ENCODE results near the gene ASPSCR1. TPM values are rescaled to one million over a fixed set of nuclear protein-coding genes. Genes with fewer than 3 reads are reported as not detected.
A peak's percentile ranks its signal among the peaks of the same experiment; 100 is the strongest.
"Not testable (repeated sequence)": the region's sequence is repeated elsewhere in the genome, so short reads cannot be mapped to it uniquely, and the experiment has no call there.

The ASPSCR1 gene
- total RNA-seq, 1 donor from 2014 or later = 25.6 TPM

DNA sequence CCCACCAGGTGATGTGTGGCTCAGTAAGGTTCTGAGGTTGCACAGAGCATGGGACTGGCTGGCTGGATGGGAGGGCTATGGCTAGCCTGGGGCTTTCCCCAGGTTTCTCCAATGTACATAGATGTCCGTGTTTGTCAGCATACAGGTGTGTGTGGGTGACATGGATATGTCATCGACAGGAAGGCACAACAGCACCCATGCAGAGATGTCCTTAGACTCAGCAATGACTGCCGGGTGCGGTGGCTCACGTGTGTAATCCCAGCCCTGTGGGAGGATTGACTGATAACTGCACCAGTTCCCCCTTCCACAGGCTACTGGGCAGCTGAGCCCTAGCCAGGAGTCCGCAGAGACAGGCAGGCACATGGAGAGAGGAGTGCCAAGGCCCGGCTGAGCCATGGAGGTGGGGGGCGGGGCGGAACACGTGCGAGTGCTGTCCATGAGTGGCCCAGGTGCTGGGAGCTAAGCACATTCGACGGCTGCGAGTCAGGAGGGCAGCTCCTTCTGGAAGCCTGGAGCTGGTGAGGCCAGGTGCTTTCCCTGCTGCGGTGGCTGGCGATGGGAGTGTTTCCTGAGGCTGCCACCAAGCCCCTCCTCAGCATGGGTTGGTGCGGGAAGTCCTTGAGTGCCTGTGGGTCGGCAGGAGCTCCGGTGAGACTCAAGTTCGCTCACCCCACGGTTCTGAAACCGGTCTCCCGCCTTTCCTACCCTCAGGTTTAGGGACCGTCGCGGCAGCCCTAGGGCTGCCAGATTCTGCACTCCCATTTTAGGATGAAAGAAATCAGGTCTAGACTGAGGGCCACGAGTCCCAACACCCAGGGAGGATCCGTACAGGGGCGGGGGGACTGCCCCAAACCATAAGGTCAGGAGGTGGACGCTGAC is 858 bp upstream of the ASPSCR1 start:
- H3K9me3 Mint-ChIP-seq (ENCODE audit: unreplicated experiment) = no peaks in the 10 kb centered on the region
- no peaks in the 10 kb centered on the region for H3K36me3 Mint-ChIP-seq (ENCODE audit: low read depth, unreplicated experiment)
- DNase-seq (ENCODE audit: low spot score) = no peak
- H3K27me3 Mint-ChIP-seq (ENCODE audit: unreplicated experiment) = peaks cover 9% of the 10 kb centered on the region
- H3K4me3 Mint-ChIP-seq (ENCODE audit: unreplicated experiment) = peak overlapping the region; percentile 93
- H3K27ac Mint-ChIP-seq (ENCODE audit: unreplicated experiment) = peak overlapping the region; percentile 88
- H3K4me1 Mint-ChIP-seq (ENCODE audit: unreplicated experiment) = no peaks in the 10 kb centered on the region
- TF ChIP-seq CTCF (IDR thresholded peaks at IDR 0.05; ENCODE audit: unreplicated experiment) = no peak

GRCh38 chr17:81978524-81979298 is 1.3 kb downstream of the ASPSCR1 start:
- Mint-ChIP-seq H3K4me3 (ENCODE audit: unreplicated experiment) (peak overlapping the region; percentile 84), H3K36me3 (ENCODE audit: low read depth, unreplicated experiment) (no peaks in the 10 kb centered on the region), H3K27me3 (ENCODE audit: unreplicated experiment) (peaks cover 9% of the 10 kb centered on the region), H3K9me3 (ENCODE audit: unreplicated experiment) (no peaks in the 10 kb centered on the region), H3K4me1 (ENCODE audit: unreplicated experiment) (no peaks in the 10 kb centered on the region), H3K27ac (ENCODE audit: unreplicated experiment) (peak overlapping the region; percentile 64)
- TF ChIP-seq CTCF (IDR thresholded peaks at IDR 0.05; ENCODE audit: unreplicated experiment) = no peak
- no peak for DNase-seq (ENCODE audit: low spot score)

DNA sequence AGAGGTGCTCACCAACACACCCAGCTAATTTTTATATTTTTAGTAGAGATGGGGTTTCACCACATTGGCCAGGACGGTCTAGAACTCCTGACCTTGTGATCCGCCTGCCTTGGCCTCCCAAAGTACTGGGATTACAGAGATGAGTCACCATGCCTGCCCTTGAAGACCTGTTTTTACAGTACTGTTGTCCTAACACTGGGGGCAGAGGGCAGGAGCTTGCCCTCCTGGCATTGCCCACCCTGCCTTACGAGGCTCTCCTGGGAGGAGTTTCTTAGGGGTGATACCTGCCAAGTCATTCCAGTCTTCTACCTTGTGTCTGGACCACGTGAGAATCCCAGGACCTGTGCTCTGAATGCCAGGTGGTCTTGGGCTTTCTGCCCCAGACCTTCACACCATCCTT is 2.7 kb downstream of the ASPSCR1 start:
- Mint-ChIP-seq H3K27ac (ENCODE audit: unreplicated experiment) (no peak overlapping the region), H3K4me1 (ENCODE audit: unreplicated experiment) (no peaks in the 10 kb centered on the region), H3K36me3 (ENCODE audit: low read depth, unreplicated experiment) (peaks cover 3% of the 10 kb centered on the region), H3K27me3 (ENCODE audit: unreplicated experiment) (peaks cover 9% of the 10 kb centered on the region), H3K4me3 (ENCODE audit: unreplicated experiment) (no peak overlapping the region), H3K9me3 (ENCODE audit: unreplicated experiment) (no peaks in the 10 kb centered on the region)
- DNase-seq (ENCODE audit: low spot score) = no peak
- TF ChIP-seq CTCF (IDR thresholded peaks at IDR 0.05; ENCODE audit: unreplicated experiment) = no peak

GRCh38 chr17:81980707-81981343 is 3.4 kb downstream of the ASPSCR1 start:
- H3K27me3 Mint-ChIP-seq (ENCODE audit: unreplicated experiment) = peaks cover 9% of the 10 kb centered on the region
- no peak overlapping the region for H3K27ac Mint-ChIP-seq (ENCODE audit: unreplicated experiment)
- no peak overlapping the region for H3K4me3 Mint-ChIP-seq (ENCODE audit: unreplicated experiment)
- no peaks in the 10 kb centered on the region for H3K9me3 Mint-ChIP-seq (ENCODE audit: unreplicated experiment)
- no peaks in the 10 kb centered on the region for H3K4me1 Mint-ChIP-seq (ENCODE audit: unreplicated experiment)
- peaks cover 4% of the 10 kb centered on the region for H3K36me3 Mint-ChIP-seq (ENCODE audit: low read depth, unreplicated experiment)
- no peak for TF ChIP-seq CTCF (IDR thresholded peaks at IDR 0.05; ENCODE audit: unreplicated experiment)
- DNase-seq (ENCODE audit: low spot score) = no peak

DNA sequence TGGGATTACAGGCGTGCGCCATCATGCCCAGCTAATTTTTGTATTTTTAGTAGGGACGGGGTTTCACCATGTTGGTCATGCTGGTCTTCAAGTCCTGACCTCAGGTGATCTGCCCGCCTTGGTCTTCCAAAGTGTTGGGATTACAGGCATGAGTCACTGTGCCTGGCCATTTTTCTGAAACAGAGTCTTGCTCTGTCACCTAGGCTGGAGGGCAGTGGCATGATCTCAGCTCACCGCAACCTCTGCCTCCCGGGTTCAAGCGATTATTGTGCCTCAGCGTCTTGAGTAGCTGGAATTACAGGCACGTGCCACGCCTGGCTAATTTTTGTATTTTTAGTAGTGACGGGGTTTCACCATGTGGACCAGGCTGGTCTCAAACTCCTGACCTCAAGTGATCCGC is 4.1 kb downstream of the ASPSCR1 start:
- H3K27me3 Mint-ChIP-seq (ENCODE audit: unreplicated experiment); H3K36me3 Mint-ChIP-seq (ENCODE audit: low read depth, unreplicated experiment); H3K4me1 Mint-ChIP-seq (ENCODE audit: unreplicated experiment); DNase-seq (ENCODE audit: low spot score); H3K9me3 Mint-ChIP-seq (ENCODE audit: unreplicated experiment); H3K27ac Mint-ChIP-seq (ENCODE audit: unreplicated experiment); H3K4me3 Mint-ChIP-seq (ENCODE audit: unreplicated experiment): not testable (repeated sequence)

Measured in endothelial cell (in vitro differentiated cells).